ENCODE measurements around the gene WNT5B. TPM values are rescaled to one million over a fixed set of nuclear protein-coding genes. Genes with fewer than 3 reads are reported as not detected.

Gene WNT5B
- total and polyA plus RNA-seq, 2 of the 8 experiments (the other 6 are each of a cell fraction or from before 2014, with no cell fraction given): 0.91 to 1.2 TPM

GRCh38 chr12:1594261-1595025 is 34.6 kb upstream of the WNT5B start, which contains the start of gene FBXL14 (continued):
- TF ChIP-seq POU5F1 (IDR thresholded peaks at IDR 0.05; ENCODE audit: low read depth, low read length): no peak
- TF ChIP-seq PHF8 (conservative IDR thresholded peaks at IDR 0.05; ENCODE audit: low read depth, low read length): peak; percentile 54; the same call in 1 of the 2 replicates
- 0 out of 2 replicates have a peak, but pooled peaks have one; percentile 23 for TF ChIP-seq EGR1 (IDR thresholded peaks at IDR 0.05; ENCODE audit: borderline replicate concordance, low read depth, low read length)
- peak; percentile 63 to 83; a peak in 3 of 4 replicates for TF ChIP-seq SIN3A (conservative IDR thresholded peaks at IDR 0.05 in 1 of 2, IDR thresholded peaks at IDR 0.05 in 1 of 2; ENCODE audit: low read depth in 1 of 2, low read length in 2 of 2)
- 0 out of 2 replicates have a peak, but pooled peaks have one; percentile 45 for TF ChIP-seq RBBP5 (IDR thresholded peaks at IDR 0.05; ENCODE audit: borderline replicate concordance, low read depth, low read length)
- no peak; the same call in none of the 2 replicates for TF ChIP-seq JUND (IDR thresholded peaks at IDR 0.05; ENCODE audit: low read length)
- no peak for TF ChIP-seq SP2 (IDR thresholded peaks at IDR 0.05; ENCODE audit: low read length)
- TF ChIP-seq EP300 (IDR thresholded peaks at IDR 0.05; ENCODE audit: borderline replicate concordance in 1 of 2, low read depth in 2 of 2, low read length in 2 of 2): peak in 1 of 2 experiments; percentile 86; a peak in 1 of 3 replicates
- TF ChIP-seq YY1 (IDR thresholded peaks at IDR 0.05; ENCODE audit: low read depth, low read length): no peak
- TF ChIP-seq NRF1 (IDR thresholded peaks at IDR 0.05; ENCODE audit: low read depth, low read length): 0 out of 2 replicates have a peak, but pooled peaks have one; percentile 18
- TF ChIP-seq EZH2 (IDR thresholded peaks at IDR 0.05; ENCODE audit: low read depth, low read length, severe bottlenecking): no peak
- TF ChIP-seq SAP30 (IDR thresholded peaks at IDR 0.05; ENCODE audit: insufficient read depth, insufficient replicate concordance, low read length): no peak
- peak; percentile 57 for TF ChIP-seq USF2 (IDR thresholded peaks at IDR 0.05; ENCODE audit: low read length)
- TF ChIP-seq POLR2A (IDR thresholded peaks at IDR 0.05; ENCODE audit: control extremely low read depth in 1 of 2, low read depth in 2 of 2, low read length in 2 of 2): peak in 1 of 2 experiments; percentile 28; a peak in 1 of 3 replicates
- peak; percentile 81 for TF ChIP-seq CHD1 (IDR thresholded peaks at IDR 0.05; ENCODE audit: low read depth, low read length)
- no peak for TF ChIP-seq FOSL1 (IDR thresholded peaks at IDR 0.05; ENCODE audit: insufficient read depth, low read depth, low read length)
- peak in 1 of 3 experiments; percentile 5; a peak in 1 of 4 replicates for TF ChIP-seq CTCF (IDR thresholded peaks at IDR 0.05; ENCODE audit: control extremely low read depth in 1 of 3, insufficient read depth in 1 of 3, low read depth in 1 of 3, low read length in 3 of 3)
- no peak for TF ChIP-seq KDM5A (IDR thresholded peaks at IDR 0.05; ENCODE audit: low read length)

Measured in H1 (cell line).